Measurements from ENCODE around the gene FLOT1.
"Not testable (repeated sequence)": the region's sequence is repeated elsewhere in the genome, so short reads cannot be mapped to it uniquely, and the experiment has no call there.

Gene FLOT1

DNA sequence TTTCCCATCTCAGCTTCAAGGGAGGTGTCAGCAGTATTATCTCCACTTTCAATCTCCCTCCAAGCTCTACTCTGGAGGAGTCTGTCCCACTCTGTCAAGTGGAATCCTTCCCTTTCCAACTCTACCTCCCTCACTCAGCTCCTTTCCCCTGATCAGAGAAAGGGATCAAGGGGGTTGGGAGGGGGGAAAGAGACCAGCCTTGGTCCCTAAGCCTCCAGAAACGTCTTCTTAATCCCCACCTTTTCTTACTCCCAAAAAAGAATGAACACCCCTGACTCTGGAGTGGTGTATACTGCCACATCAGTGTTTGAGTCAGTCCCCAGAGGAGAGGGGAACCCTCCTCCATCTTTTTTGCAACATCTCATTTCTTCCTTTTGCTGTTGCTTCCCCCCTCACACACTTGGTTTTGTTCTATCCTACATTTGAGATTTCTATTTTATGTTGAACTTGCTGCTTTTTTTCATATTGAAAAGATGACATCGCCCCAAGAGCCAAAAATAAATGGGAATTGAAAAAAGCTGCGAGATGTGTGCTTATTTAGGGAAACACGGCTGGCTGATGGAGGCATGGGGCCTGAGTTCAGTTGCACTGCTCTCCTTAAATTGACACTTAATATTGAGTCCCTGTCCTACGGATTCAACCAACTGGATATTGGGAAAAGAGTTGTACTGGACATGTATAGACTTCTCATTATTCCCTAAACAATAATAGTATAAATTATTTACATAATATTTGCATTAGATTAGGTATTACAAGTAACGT lies 17.4 kb downstream of the FLOT1 start:
- DNase-seq (ENCODE audit: insufficient read length) (no peak), FAIRE-seq (no peak)
- TF ChIP-seq POLR2AphosphoS5 (IDR thresholded peaks at IDR 0.05; ENCODE audit: low read depth, low read length) = peak; percentile 83
- no peak for TF ChIP-seq TAF1 (IDR thresholded peaks at IDR 0.05; ENCODE audit: borderline replicate concordance, low read depth, low read length)
- TF ChIP-seq POLR2A (IDR thresholded peaks at IDR 0.05; ENCODE audit: low read depth, low read length) = peak; percentile 68; the same call in 1 of the 2 replicates

DNA sequence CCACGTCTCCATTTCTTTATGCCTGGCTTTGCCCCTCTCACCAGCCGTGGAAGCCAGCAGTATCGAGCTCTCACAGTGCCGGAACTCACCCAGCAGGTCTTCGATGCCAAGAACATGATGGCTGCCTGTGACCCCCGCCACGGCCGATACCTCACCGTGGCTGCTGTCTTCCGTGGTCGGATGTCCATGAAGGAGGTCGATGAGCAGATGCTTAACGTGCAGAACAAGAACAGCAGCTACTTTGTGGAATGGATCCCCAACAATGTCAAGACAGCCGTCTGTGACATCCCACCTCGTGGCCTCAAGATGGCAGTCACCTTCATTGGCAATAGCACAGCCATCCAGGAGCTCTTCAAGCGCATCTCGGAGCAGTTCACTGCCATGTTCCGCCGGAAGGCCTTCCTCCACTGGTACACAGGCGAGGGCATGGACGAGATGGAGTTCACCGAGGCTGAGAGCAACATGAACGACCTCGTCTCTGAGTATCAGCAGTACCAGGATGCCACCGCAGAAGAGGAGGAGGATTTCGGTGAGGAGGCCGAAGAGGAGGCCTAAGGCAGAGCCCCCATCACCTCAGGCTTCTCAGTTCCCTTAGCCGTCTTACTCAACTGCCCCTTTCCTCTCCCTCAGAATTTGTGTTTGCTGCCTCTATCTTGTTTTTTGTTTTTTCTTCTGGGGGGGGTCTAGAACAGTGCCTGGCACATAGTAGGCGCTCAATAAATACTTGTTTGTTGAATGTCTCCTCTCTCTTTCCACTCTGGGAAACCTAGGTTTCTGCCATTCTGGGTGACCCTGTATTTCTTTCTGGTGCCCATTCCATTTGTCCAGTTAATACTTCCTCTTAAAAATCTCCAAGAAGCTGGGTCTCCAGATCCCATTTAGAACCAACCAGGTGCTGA lies 18.4 kb downstream of the FLOT1 start:
- DNase-seq (ENCODE audit: insufficient read length); FAIRE-seq: not testable (repeated sequence)
- peak; percentile 20; the same call in 1 of the 2 replicates for TF ChIP-seq POLR2A (IDR thresholded peaks at IDR 0.05; ENCODE audit: low read depth, low read length)

DNA sequence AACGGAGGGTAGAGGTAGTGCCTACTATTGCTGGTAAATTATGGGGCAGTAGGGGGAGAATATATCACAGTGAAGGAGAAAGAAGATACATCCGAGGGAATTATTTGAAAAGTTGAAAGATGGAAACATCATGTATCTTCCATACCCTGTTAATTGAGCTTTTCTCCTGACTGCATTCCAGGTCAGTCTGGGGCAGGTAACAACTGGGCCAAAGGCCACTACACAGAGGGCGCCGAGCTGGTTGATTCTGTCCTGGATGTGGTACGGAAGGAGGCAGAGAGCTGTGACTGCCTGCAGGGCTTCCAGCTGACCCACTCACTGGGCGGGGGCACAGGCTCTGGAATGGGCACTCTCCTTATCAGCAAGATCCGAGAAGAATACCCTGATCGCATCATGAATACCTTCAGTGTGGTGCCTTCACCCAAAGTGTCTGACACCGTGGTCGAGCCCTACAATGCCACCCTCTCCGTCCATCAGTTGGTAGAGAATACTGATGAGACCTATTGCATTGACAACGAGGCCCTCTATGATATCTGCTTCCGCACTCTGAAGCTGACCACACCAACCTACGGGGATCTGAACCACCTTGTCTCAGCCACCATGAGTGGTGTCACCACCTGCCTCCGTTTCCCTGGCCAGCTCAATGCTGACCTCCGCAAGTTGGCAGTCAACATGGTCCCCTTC lies 19.2 kb downstream of the FLOT1 start:
- TF ChIP-seq POLR2AphosphoS5 (IDR thresholded peaks at IDR 0.05; ENCODE audit: low read depth, low read length) (peak; percentile 48; the same call in 1 of the 2 replicates), POLR2A (IDR thresholded peaks at IDR 0.05; ENCODE audit: low read depth, low read length) (peak; percentile 59)
- DNase-seq (ENCODE audit: insufficient read length); FAIRE-seq: not testable (repeated sequence)

DNA sequence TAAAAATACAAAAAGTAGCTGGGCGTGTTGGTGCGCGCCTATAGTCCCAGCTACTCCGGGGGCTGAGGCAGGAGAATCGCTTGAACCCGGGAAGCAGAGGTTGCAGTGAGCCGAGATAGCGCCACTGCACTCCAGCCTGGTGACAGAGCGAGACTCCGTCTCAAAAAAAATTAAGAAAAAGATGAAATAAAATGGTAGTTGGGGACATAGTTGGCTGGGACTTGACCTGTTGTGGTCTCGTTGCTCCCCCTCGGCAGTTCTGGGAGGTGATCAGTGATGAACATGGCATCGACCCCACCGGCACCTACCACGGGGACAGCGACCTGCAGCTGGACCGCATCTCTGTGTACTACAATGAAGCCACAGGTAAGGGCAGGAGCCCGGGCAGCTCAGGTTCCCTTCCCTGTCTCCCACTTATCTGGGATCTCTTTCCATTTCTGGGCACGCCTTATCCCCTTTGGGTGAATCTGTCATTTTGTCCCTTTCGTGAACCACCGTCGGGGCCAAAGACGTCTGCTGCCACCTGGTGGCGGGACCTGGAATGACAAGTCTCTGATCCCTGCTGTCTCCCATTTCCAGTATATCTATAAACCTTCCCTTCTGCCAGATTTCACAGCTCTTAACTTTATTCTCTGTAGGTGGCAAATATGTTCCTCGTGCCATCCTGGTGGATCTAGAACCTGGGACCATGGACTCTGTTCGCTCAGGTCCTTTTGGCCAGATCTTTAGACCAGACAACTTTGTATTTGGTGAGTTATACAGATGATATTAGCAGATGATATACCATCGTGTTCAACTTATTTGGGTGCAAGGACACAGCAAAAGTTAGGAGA lies 20.0 kb downstream of the FLOT1 start:
- FAIRE-seq (peak; percentile 87), DNase-seq (ENCODE audit: insufficient read length) (peak; percentile 50)
- TF ChIP-seq POLR2AphosphoS5 (IDR thresholded peaks at IDR 0.05; ENCODE audit: low read depth, low read length) (peak; percentile 72), POLR2A (IDR thresholded peaks at IDR 0.05; ENCODE audit: low read depth, low read length) (peak; percentile 25), TAF1 (IDR thresholded peaks at IDR 0.05; ENCODE audit: borderline replicate concordance, low read depth, low read length) (no peak)

GRCh38 chr6:30722025-30722279 lies 20.5 kb downstream of the FLOT1 start:
- DNase-seq (ENCODE audit: insufficient read length) = not testable (repeated sequence)

DNA sequence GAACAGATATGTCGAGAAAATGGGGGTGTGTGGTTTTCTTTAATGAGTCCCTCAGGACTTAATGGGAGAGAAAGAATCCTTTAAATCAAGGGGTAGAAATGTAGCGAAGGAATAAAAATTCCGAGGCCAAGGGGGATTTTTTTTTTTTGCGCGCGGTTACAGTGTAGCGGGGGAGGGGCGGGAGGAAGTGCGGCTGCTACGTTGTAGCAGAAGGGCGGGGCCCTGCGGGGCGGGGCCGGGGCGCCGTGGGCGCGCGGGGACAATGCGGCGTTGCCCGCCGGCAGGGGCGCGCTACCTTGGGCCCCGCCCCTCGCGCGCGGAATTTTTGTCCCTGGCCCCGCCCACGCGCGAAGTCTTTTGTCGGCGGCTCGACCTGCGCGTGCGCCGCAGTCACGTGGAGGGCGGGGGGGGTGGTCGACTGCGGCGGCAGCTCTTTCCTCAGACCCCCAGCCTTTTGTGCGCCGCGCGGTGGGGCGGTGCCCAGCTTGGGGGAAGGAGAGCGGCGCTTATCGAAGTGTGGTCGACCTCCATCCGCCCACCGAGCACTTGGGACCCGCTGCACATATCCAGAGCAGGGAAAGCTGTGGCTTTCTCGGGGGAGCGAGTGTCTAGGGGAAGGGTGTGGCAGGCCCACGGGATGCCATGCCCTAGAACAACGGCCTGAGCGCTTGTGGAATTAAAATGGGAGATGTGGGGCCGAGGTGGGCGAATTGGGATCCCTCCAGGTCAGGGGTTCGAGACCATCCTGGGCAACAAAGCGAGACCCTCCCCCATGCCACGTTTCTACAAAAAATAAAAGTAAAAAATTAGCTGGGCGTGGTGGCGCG lies 21.1 kb downstream of the FLOT1 start:
- DNase-seq (ENCODE audit: insufficient read length) (peak; percentile 71), FAIRE-seq (peak; percentile 48)
- TF ChIP-seq TAF1 (IDR thresholded peaks at IDR 0.05; ENCODE audit: borderline replicate concordance, low read depth, low read length) (no peak; the same call in 1 of the 2 replicates), POLR2AphosphoS5 (IDR thresholded peaks at IDR 0.05; ENCODE audit: low read depth, low read length) (peak; percentile 88), POLR2A (IDR thresholded peaks at IDR 0.05; ENCODE audit: low read depth, low read length) (peak; percentile 78)

More at GRCh38 chr6:30722025-30722279, 20.5 kb downstream of the FLOT1 start:
- not testable (repeated sequence) for FAIRE-seq

- TF ChIP-seq TAF1 (IDR thresholded peaks at IDR 0.05; ENCODE audit: borderline replicate concordance, low read depth, low read length) = no peak
- TF ChIP-seq POLR2AphosphoS5 (IDR thresholded peaks at IDR 0.05; ENCODE audit: low read depth, low read length) = no peak; the same call in 1 of the 2 replicates
- no peak for TF ChIP-seq POLR2A (IDR thresholded peaks at IDR 0.05; ENCODE audit: low read depth, low read length)
- FAIRE-seq (no peak), DNase-seq (ENCODE audit: insufficient read length) (no peak)
Measured at GRCh38 chr6:30720738-30721197, 21.7 kb downstream of the FLOT1 start.

DNA sequence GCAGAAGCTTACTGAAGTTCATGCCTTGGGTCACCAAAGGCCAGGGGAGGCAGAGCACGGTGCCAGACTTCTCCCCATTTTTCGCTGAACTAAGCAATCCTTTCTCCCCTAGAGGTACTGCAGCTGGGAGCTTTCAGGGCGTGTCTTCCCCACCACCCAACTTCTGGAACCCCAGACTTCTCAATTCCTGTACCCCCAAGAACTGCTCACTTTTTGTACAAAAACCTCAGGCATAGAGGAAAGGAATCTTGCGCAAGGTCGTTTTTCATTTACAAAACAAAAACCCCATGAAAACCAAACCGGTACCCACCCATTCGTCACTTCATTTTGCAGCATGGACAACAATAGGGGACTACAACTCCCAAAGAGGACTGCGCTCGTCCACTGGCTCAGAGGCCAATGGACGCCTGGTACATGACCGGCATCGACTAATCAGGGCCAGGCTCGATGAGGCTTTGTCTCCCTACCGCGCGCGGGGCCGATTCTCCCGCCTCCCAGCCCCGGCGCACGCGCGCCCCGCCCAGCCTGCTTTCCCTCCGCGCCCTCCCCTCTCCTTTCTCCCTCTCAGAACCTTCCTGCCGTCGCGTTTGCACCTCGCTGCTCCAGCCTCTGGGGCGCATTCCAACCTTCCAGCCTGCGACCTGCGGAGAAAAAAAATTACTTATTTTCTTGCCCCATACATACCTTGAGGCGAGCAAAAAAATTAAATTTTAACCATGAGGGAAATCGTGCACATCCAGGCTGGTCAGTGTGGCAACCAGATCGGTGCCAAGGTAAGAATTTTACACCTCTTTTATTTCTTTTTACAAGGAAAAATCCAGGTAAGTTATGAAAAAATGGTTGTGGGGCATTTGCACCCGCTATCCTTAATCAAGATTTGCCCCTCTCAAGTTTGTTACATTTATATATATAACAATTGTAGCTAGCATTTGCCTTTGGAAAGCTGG lies 22.4 kb downstream of the FLOT1 start, which contains the start of gene TUBB:
TSS of gene TUBB (plus strand) at position 562 of the 947 bp plus-strand sequence. CDS start at position 717, 155 bp downstream.
- DNase-seq (ENCODE audit: insufficient read length) (peak; percentile 70), FAIRE-seq (peak; percentile 95)
- peak; percentile 91 for TF ChIP-seq POLR2AphosphoS5 (IDR thresholded peaks at IDR 0.05; ENCODE audit: low read depth, low read length)
- TF ChIP-seq TAF1 (IDR thresholded peaks at IDR 0.05; ENCODE audit: borderline replicate concordance, low read depth, low read length) = peak; percentile 99
- TF ChIP-seq POLR2A (IDR thresholded peaks at IDR 0.05; ENCODE audit: low read depth, low read length) = peak; percentile 93

DNA sequence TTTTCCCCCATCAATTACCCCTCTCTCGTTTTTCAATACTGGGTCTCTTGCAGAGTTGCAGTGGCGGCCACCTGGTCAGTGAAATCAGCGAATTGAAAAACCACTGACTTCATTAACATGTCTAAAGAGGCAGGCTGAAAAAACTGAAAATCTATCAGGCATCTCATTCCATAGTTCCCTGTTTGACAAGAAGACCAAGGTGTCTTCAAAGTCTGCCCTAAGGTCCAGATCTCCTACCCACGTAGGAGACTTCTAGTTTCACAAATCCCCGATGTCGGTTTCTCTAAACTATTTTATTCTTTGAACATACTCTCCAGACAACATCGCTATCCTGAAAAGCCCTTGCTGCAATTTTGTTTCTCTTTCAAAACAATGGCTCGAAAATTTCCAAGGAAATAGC lies 23.1 kb downstream of the FLOT1 start:
- TF ChIP-seq POLR2AphosphoS5 (IDR thresholded peaks at IDR 0.05; ENCODE audit: low read depth, low read length) = no peak; the same call in 1 of the 2 replicates
- TF ChIP-seq TAF1 (IDR thresholded peaks at IDR 0.05; ENCODE audit: borderline replicate concordance, low read depth, low read length) = no peak
- no peak for TF ChIP-seq POLR2A (IDR thresholded peaks at IDR 0.05; ENCODE audit: low read depth, low read length)
- no peak for DNase-seq (ENCODE audit: insufficient read length)
- no peak for FAIRE-seq

DNA sequence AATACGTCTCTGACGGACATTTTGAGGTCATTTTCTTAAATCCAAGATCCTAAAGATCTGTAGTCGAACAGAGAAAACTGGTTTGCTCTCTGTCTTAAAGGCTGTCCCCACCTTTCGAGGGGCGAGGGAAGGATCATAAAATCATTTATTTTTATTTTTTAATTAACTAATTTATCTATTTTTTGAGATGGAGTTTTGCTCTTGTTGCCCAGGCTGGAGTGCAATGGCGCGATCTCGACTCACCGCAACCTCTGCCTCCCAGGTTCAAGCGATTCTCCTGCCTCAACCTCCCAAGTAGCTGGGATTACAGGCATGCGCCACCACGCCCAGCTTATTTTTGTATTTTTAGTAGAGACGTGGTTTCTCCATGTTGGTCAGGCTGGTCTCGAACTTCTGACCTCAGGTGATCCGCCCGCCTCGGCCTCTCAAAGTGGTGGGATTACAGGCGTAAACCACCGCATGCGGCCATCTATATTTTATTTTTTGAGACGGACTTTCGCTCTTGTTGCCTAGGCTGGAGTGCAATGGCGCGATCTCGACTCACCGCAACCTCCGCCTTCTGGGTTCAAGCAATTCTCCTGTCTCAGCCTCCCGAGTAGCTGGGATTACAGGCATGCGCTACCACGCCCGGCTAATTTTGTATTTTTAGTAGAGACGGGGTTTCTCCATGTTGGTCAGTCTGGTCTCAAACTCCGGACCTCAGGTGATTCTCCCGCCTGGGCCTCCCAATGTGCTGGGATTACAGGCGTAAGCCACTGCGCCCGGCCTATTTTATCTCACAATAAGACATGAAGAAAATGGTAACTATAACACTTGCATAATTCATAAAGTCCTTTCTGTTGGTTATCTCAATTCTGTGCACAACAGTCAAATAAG lies 24.4 kb downstream of the FLOT1 start:
- not testable (repeated sequence) for FAIRE-seq

More for the DNA sequence above, 24.4 kb downstream of the FLOT1 start:
- DNase-seq (ENCODE audit: insufficient read length) = not testable (repeated sequence)
